Activated gamma-delta T cell (primary cell): Measurements from ENCODE around the gene FBXL16.

Source experiments
- DNase-seq: peaks from one replicate; lab custom pipeline; 2025; lab: John Stamatoyannopoulos, UW

The FBXL16 gene

GRCh38 chr16:662597-662996, 43.0 kb downstream of the FBXL16 start:
- no peak for DNase-seq

- no peak for DNase-seq
Measured at GRCh38 chr16:662095-662494, 43.5 kb downstream of the FBXL16 start.

- DNase-seq: no peak
Measured at GRCh38 chr16:661184-661821, 44.3 kb downstream of the FBXL16 start.

- peak; percentile 38 for DNase-seq
Measured at GRCh38 chr16:660459-661183, 45.0 kb downstream of the FBXL16 start.

GRCh38 chr16:660132-660458, 45.5 kb downstream of the FBXL16 start:
- no peak for DNase-seq

- no peak for DNase-seq
Measured at GRCh38 chr16:659618-660017, 46.0 kb downstream of the FBXL16 start.

- DNase-seq: no peak
Measured at GRCh38 chr16:658679-659571, 46.7 kb downstream of the FBXL16 start.

GRCh38 chr16:657487-657886, 48.1 kb downstream of the FBXL16 start:
- DNase-seq: no peak

GRCh38 chr16:654034-654433, 51.6 kb downstream of the FBXL16 start:
- DNase-seq: no peak

- DNase-seq: no peak
Measured at GRCh38 chr16:652454-653305, 52.9 kb downstream of the FBXL16 start.

GRCh38 chr16:651844-652243, 53.8 kb downstream of the FBXL16 start:
- DNase-seq: no peak

GRCh38 chr16:649631-650030, 56.0 kb downstream of the FBXL16 start:
- no peak for DNase-seq

- peak; percentile 91 for DNase-seq
Measured at GRCh38 chr16:648781-649589, 56.6 kb downstream of the FBXL16 start, which contains the start of gene WDR90. Gene WDR90 (plus strand): TSS chr16:649365. CDS start chr16:649417, 52 bp downstream.

GRCh38 chr16:648071-648780, 57.4 kb downstream of the FBXL16 start:
- no peak for DNase-seq

GRCh38 chr16:647173-647902, 58.3 kb downstream of the FBXL16 start:
- DNase-seq: no peak

GRCh38 chr16:646679-647172, 58.9 kb downstream of the FBXL16 start:
- no peak for DNase-seq

- no peak for DNase-seq
Measured at GRCh38 chr16:645852-646678, 59.5 kb downstream of the FBXL16 start.

GRCh38 chr16:644556-644955, 61.0 kb downstream of the FBXL16 start:
- DNase-seq: no peak

- DNase-seq: no peak
Measured at GRCh38 chr16:643050-643368, 62.6 kb downstream of the FBXL16 start.
